ENCODE results near the gene PBX2.
A peak's percentile ranks its signal among the peaks of the same experiment; 100 is the strongest.
"Not testable (repeated sequence)": the region's sequence is repeated elsewhere in the genome, so short reads cannot be mapped to it uniquely, and the experiment has no call there.

Gene PBX2

GRCh38 chr6:32187009-32187709, 2.8 kb downstream of the PBX2 start:
- DNase-seq (ENCODE audit: low read depth, low spot score): no peak

GRCh38 chr6:32186151-32186840, 3.7 kb downstream of the PBX2 start:
- not testable (repeated sequence) for DNase-seq (ENCODE audit: low read depth, low spot score)

DNA sequence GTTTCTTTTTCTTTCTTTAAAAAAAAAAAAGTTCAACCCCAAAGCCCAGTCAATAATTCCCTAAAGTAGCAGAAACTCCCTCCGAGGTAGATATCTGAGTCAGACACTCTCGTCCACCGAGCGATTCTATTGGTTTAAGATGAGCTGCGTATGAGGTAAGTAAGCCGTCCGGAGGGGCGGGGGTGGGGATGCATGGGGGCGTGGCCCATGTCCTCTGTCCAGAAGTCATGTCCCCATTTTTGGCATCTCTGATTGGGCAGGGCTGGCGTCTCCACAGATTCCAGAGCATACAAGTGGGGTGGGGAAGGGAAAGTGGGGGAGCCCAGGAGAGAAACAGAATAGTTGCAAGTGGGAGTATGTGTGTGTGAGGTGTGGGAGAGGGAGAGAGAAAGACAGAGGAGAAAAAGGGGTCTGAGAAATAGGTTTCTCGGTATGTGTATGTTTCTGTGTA, 4.3 kb downstream of the PBX2 start:
- DNase-seq (ENCODE audit: low read depth, low spot score): peak; percentile 89

GRCh38 chr6:32184084-32184640, 5.8 kb downstream of the PBX2 start, which contains the start of gene AGER:
Gene AGER, minus strand, starts transcription at chr6:32184253. Its CDS starts 31 bp downstream, at chr6:32184222.
- no peak for DNase-seq (ENCODE audit: low read depth, low spot score)

GRCh38 chr6:32183483-32184083, 6.4 kb downstream of the PBX2 start:
- no peak for DNase-seq (ENCODE audit: low read depth, low spot score)

- DNase-seq (ENCODE audit: low read depth, low spot score): no peak
Measured at GRCh38 chr6:32183030-32183429, 7.0 kb downstream of the PBX2 start.

- DNase-seq (ENCODE audit: low read depth, low spot score): no peak
Measured at GRCh38 chr6:32182555-32182981, 7.4 kb downstream of the PBX2 start.

- DNase-seq (ENCODE audit: low read depth, low spot score): no peak
Measured at GRCh38 chr6:32181915-32182529, 8.0 kb downstream of the PBX2 start.

GRCh38 chr6:32181148-32181702, 8.8 kb downstream of the PBX2 start:
- DNase-seq (ENCODE audit: low read depth, low spot score): no peak

- no peak for DNase-seq (ENCODE audit: low read depth, low spot score)
Measured at GRCh38 chr6:32179766-32180405, 10.1 kb downstream of the PBX2 start.

GRCh38 chr6:32178547-32179440, 11.2 kb downstream of the PBX2 start:
- DNase-seq (ENCODE audit: low read depth, low spot score): peak; percentile 39

DNA sequence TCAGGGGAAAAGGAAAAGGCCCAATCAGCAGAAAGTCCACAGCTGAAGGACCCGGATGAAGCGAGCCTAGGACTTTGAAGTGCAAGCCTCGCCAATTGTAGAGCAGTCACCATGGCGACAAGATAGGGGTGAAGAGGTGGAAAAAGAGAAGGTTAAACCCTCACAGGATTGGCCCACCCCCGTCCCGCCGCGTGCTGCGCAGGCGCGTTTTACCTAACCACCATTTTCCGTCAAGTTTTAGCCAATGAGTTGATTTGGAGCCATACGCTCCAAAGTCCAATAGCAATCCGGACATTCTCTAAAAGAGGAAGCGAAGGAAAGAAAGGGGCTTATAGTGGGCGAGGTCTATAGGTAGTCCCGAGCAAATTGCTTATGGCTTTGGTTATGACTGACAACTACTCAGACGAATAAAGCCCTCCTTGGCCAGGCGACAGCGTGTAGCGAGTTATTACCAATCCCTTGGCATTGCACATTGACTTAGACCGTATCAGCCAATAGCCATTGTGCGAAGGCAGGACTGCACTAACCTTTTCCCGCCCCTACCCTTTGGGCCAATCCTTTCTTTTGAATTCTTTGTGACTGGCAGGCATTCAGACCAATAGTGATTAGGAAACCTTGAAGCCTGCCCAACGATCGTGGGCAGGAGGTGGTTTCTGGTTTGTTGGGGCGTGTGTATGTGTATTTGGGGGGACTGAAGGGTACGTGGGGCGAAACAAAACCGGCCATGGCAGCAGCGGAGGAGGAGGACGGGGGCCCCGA, 12.0 kb downstream of the PBX2 start, which contains the start of gene RNF5:
RNF5 (plus strand) TSS at position 618 of the 759 bp plus-strand sequence; CDS start at position 725, 107 bp downstream.
- peak; percentile 100 for DNase-seq (ENCODE audit: low read depth, low spot score)

GRCh38 chr6:32177183-32177787, 12.7 kb downstream of the PBX2 start:
- DNase-seq (ENCODE audit: low read depth, low spot score): no peak

DNA sequence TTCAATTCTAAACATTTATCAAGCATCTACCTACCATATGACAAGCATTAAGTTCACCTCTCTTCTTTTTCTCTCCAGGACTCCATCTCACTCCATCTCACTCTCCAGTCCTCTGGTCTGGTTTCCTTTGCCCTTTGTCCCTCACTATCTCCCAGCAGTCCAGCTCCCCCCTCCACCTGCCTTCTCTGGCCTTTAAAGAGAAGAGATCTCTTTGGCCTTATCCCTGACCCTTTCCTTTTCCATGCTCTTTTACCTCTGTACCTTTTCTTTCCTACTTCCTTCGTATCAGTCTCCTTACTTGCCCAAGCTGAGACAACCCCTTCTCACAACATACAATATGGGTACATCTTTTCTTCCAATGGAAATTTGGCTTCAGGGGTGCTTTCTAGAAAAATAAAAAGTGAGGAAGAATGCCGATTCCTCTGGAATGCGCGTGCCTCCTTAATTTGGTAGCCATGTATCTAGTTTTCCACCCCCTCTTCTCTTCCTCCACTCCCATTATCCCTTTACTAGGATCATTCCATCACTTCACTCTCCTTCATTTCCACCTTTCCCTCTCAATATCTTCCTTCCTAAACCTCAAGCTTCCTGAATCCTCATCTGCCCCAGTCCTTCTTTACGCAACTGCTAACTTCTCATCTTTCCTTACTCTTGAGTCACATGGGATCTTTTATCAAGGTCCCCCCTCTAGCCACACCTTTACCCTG, 13.4 kb downstream of the PBX2 start:
- DNase-seq (ENCODE audit: low read depth, low spot score): no peak

GRCh38 chr6:32175711-32176475, 14.1 kb downstream of the PBX2 start, which contains the start of gene AGPAT1:
Gene AGPAT1, minus strand, starts transcription at chr6:32176084. Its CDS starts 4,588 bp downstream, at chr6:32171496.
- DNase-seq (ENCODE audit: low read depth, low spot score): peak; percentile 99

- no peak for DNase-seq (ENCODE audit: low read depth, low spot score)
Measured at GRCh38 chr6:32175322-32175710, 14.7 kb downstream of the PBX2 start.

- no peak for DNase-seq (ENCODE audit: low read depth, low spot score)
Measured at GRCh38 chr6:32174416-32174815, 15.6 kb downstream of the PBX2 start.

Data from astrocyte of the hippocampus (primary cell).